Activated T-helper 9 cell treated with anti-CD3 and anti-CD28 coated beads, Interleukin-2, amount 50 U/mL, for 16 hours (primary cell): Measurements from ENCODE around the gene E2F2.

Experiments used
- DNase-seq: peaks from one replicate; pipeline ENCODE4 v3.0.0-alpha.2; 2020; ENCODE audit warnings: low read depth

E2F2 gene

GRCh38 chr1:23481904-23482303, 49.1 kb downstream of the E2F2 start:
- no peak for DNase-seq

GRCh38 chr1:23481026-23481597, 49.9 kb downstream of the E2F2 start:
- no peak for DNase-seq

GRCh38 chr1:23480187-23481025, 50.6 kb downstream of the E2F2 start:
- DNase-seq = no peak

- DNase-seq = no peak
These were observed 51.4 kb downstream of the E2F2 start for GRCh38 chr1:23479666-23479941.

- no peak for DNase-seq
These were observed 52.0 kb downstream of the E2F2 start for GRCh38 chr1:23478896-23479665.

- DNase-seq = no peak
These were observed 53.5 kb downstream of the E2F2 start for GRCh38 chr1:23477359-23478144.

- no peak for DNase-seq
These were observed 55.4 kb downstream of the E2F2 start for GRCh38 chr1:23475641-23476040.

- no peak for DNase-seq
These were observed 55.9 kb downstream of the E2F2 start for GRCh38 chr1:23475134-23475628.

GRCh38 chr1:23473037-23473800, 57.8 kb downstream of the E2F2 start:
- DNase-seq = no peak

GRCh38 chr1:23472351-23473036, 58.5 kb downstream of the E2F2 start:
- DNase-seq = no peak

- DNase-seq = no peak
These were observed 59.5 kb downstream of the E2F2 start for GRCh38 chr1:23471473-23472075.

- DNase-seq = no peak
These were observed 60.6 kb downstream of the E2F2 start for GRCh38 chr1:23470282-23471070.

GRCh38 chr1:23469372-23469982, 61.6 kb downstream of the E2F2 start:
- no peak for DNase-seq

- no peak for DNase-seq
These were observed 64.5 kb downstream of the E2F2 start for GRCh38 chr1:23466423-23466989.

GRCh38 chr1:23463286-23463685, 67.7 kb downstream of the E2F2 start:
- DNase-seq = no peak

- no peak for DNase-seq
These were observed 68.3 kb downstream of the E2F2 start for GRCh38 chr1:23462766-23463165.

- DNase-seq = no peak
These were observed 70.0 kb downstream of the E2F2 start for GRCh38 chr1:23461050-23461449.

- DNase-seq = no peak
These were observed 70.5 kb downstream of the E2F2 start for GRCh38 chr1:23460519-23460918.

GRCh38 chr1:23459338-23459757, 71.7 kb downstream of the E2F2 start:
- DNase-seq = no peak
